ENCODE measurements around the gene TAF5. TPM values are rescaled to one million over a fixed set of nuclear protein-coding genes. Genes with fewer than 3 reads are reported as not detected.

TAF5 gene
- total and polyA plus RNA-seq, 2 experiments from 2014 or later: 1.7 to 4.0 TPM

DNA sequence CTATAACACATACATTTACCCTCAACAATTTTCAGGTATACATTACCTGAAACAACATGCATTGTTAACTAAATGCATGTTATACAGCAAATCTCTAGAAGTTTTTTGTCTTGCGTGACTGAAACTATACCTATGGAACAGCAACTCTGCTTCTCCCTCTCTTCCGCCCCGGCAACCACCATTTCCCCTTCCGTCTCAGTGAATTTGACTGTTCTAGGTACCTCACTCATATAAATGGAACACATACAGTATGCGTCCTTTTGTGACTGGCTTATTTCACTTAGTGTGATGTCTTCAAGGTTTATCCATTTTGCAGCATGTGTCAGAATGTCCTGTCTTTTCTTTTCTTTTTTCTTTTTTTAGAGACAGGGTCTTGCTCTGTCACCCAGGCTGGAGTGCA is 61.9 kb downstream of the TAF5 start:
- Histone ChIP-seq H3F3A (ENCODE audit: insufficient read depth) (no peaks in the 10 kb centered on the region), H4K20me1 (ENCODE audit: insufficient read depth) (no peaks in the 10 kb centered on the region), H3K9me2 (ENCODE audit: insufficient read depth) (no peaks in the 10 kb centered on the region), H3K4me3 (no peak overlapping the region), H3K79me2 (ENCODE audit: insufficient read depth) (no peaks in the 10 kb centered on the region; the same call in none of the 2 replicates), H3K4me1 (ENCODE audit: insufficient read depth) (no peaks in the 10 kb centered on the region), H3K4me2 (ENCODE audit: unreplicated experiment) (no peak overlapping the region), H3K9me3 (ENCODE audit: low read depth) (no peaks in the 10 kb centered on the region), H3K27me3 (replicated peaks; ENCODE audit: insufficient read depth) (no peaks in the 10 kb centered on the region), H3K36me3 (ENCODE audit: low read depth) (peaks cover 68% of the 10 kb centered on the region), H3K9ac (no peak overlapping the region), H2AFZ (no peak overlapping the region), H3K27ac (no peak overlapping the region)
- no peak for TF ChIP-seq EZH2phosphoT487 (IDR thresholded peaks at IDR 0.05; ENCODE audit: insufficient read depth, low read depth)
- TF ChIP-seq EZH2 (IDR thresholded peaks at IDR 0.05; ENCODE audit: insufficient read depth, poor library complexity, severe bottlenecking): no peak
- 91 to 96% methylated on average over 5 of the region's 5 CpGs for WGBS, 2 experiments (ENCODE audit: low coverage in 1 of 2, low lambda C conversion rate in 2 of 2, missing lambda C conversion rate in 2 of 2)
- in situ Hi-C loops (cut with MboI): no loop called here
- no peak for DNase-seq

DNA sequence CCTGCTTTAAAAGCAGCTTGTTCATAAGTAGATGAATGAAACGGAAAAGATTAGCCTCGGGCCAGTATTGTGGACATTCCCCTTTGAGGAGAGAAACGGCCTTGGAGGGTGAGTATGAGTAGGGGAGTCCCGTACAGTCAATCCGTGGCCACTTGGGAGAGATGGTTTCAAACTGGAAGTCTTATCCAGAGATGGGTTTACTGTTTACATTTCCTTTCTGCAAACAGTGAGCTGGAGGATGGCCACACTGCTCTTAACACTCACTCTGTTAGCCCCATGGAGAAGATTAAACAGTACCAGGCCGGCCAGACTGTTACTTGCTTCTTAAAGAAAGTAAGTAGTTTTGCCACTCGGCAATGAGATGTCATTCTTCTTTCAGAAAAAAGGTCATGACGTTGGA is 64.1 kb downstream of the TAF5 start:
- Histone ChIP-seq H3K27me3 (replicated peaks; ENCODE audit: insufficient read depth) (no peaks in the 10 kb centered on the region), H3K4me3 (no peak overlapping the region), H3K36me3 (ENCODE audit: low read depth) (peaks cover 63% of the 10 kb centered on the region), H3K9me2 (ENCODE audit: insufficient read depth) (no peaks in the 10 kb centered on the region), H3K9me3 (ENCODE audit: low read depth) (no peaks in the 10 kb centered on the region), H3K9ac (no peak overlapping the region), H4K20me1 (ENCODE audit: insufficient read depth) (no peaks in the 10 kb centered on the region), H3K27ac (no peak overlapping the region), H3F3A (ENCODE audit: insufficient read depth) (no peaks in the 10 kb centered on the region), H3K79me2 (ENCODE audit: insufficient read depth) (no peaks in the 10 kb centered on the region), H2AFZ (no peak overlapping the region), H3K4me1 (ENCODE audit: insufficient read depth) (no peaks in the 10 kb centered on the region), H3K4me2 (ENCODE audit: unreplicated experiment) (no peak overlapping the region)
- in situ Hi-C loops (cut with MboI): no loop called here
- no peak for DNase-seq
- TF ChIP-seq EZH2phosphoT487 (IDR thresholded peaks at IDR 0.05; ENCODE audit: insufficient read depth, low read depth): no peak
- no peak for TF ChIP-seq EZH2 (IDR thresholded peaks at IDR 0.05; ENCODE audit: insufficient read depth, poor library complexity, severe bottlenecking)
- 75 to 78% methylated on average over 8 of the region's 8 CpGs for WGBS, 2 experiments (ENCODE audit: low coverage in 1 of 2, low lambda C conversion rate in 2 of 2, missing lambda C conversion rate in 2 of 2)

DNA sequence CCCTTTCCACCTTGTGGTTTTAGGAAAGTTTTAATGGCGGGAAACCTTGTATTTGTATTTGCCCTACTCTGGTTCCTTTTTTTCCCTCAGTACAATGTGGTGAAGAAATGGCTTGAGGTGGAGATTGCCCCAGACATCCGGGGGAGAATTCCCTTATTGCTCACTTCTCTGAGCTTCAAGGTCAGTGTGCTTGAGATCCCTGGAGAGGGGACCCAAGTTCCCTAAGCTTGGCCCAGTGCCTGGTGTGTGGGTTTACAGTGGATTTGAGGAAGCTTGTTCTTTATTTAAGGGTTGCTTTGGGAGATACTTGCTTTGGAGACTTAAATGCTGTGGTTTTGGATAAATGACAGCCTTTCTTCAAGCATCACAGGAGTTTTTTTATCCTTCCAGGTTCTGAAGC is 66.1 kb downstream of the TAF5 start:
- Histone ChIP-seq H3K4me2 (ENCODE audit: unreplicated experiment) (no peak overlapping the region), H3K9me2 (ENCODE audit: insufficient read depth) (no peaks in the 10 kb centered on the region), H3K4me3 (no peak overlapping the region), H3K79me2 (ENCODE audit: insufficient read depth) (no peaks in the 10 kb centered on the region), H4K20me1 (ENCODE audit: insufficient read depth) (no peaks in the 10 kb centered on the region), H3K9ac (no peak overlapping the region), H3K9me3 (ENCODE audit: low read depth) (no peaks in the 10 kb centered on the region), H3K27me3 (replicated peaks; ENCODE audit: insufficient read depth) (no peaks in the 10 kb centered on the region), H3K27ac (no peak overlapping the region), H3K4me1 (ENCODE audit: insufficient read depth) (no peaks in the 10 kb centered on the region), H3K36me3 (ENCODE audit: low read depth) (peaks cover 59% of the 10 kb centered on the region), H3F3A (ENCODE audit: insufficient read depth) (no peaks in the 10 kb centered on the region), H2AFZ (no peak overlapping the region)
- DNase-seq: no peak
- TF ChIP-seq EZH2 (IDR thresholded peaks at IDR 0.05; ENCODE audit: insufficient read depth, poor library complexity, severe bottlenecking): no peak
- no peak for TF ChIP-seq EZH2phosphoT487 (IDR thresholded peaks at IDR 0.05; ENCODE audit: insufficient read depth, low read depth)
- in situ Hi-C loops (cut with MboI): no loop called here
- WGBS, 2 experiments (ENCODE audit: low coverage in 1 of 2, low lambda C conversion rate in 2 of 2, missing lambda C conversion rate in 2 of 2): 94 to 98% methylated on average over 2 of the region's 2 CpGs

MicroRNA genes within 50 kb of the gene (microRNA counts, 767-probe panel; counts per million panel counts)
- microRNA hsa-miR-1307-3p: 447 counts per million, percentile 86 among the panel's probes with 10 or more counts

Small RNA genes within 50 kb of the gene (microRNA-seq; reads per million reads assigned to microRNA genes)
- 3,265 reads per million, percentile 87 among the genes with 10 or more reads in this experiment for gene MIR1307 (ENCODE audit: borderline number of aligned reads)

Other genes starting within 250 kb of the TAF5 start
- gene NT5C2, start 174.7 kb upstream of the TAF5 start, total RNA-seq (2014; rRNA removed; shearing (Covaris generic)): 69.0 and 99.7 TPM in 2 replicates
- 52.6 and 58.2 TPM in 2 replicates for gene NT5C2, start 174.7 kb upstream of the TAF5 start, polyA plus RNA-seq (2016; fragmentation: Nextera tagmentation; extraction: Ambion mirVana)
- gene RPEL1, start 122.1 kb upstream of the TAF5 start, total RNA-seq (2014; rRNA removed; shearing (Covaris generic)): not detected in 2 replicates
- gene RPEL1, start 122.1 kb upstream of the TAF5 start, polyA plus RNA-seq (2016; fragmentation: Nextera tagmentation; extraction: Ambion mirVana): 0.09 TPM in 1 of 2 replicates, not detected in the other
- gene INA, start 90.8 kb upstream of the TAF5 start, total RNA-seq (2014; rRNA removed; shearing (Covaris generic)): not detected in 2 replicates
- gene INA, start 90.8 kb upstream of the TAF5 start, polyA plus RNA-seq (2016; fragmentation: Nextera tagmentation; extraction: Ambion mirVana): 0.18 and 0.20 TPM in 2 replicates
- gene PCGF6, start 16.8 kb upstream of the TAF5 start, total RNA-seq (2014; rRNA removed; shearing (Covaris generic)): 9.7 and 23.3 TPM in 2 replicates
- gene PCGF6, start 16.8 kb upstream of the TAF5 start, polyA plus RNA-seq (2016; fragmentation: Nextera tagmentation; extraction: Ambion mirVana): 12.6 and 14.4 TPM in 2 replicates
- gene ATP5MK, start 28.5 kb downstream of the TAF5 start, total RNA-seq (2014; rRNA removed; shearing (Covaris generic)): 197 and 259 TPM in 2 replicates
- 566 and 592 TPM in 2 replicates for gene ATP5MK, start 28.5 kb downstream of the TAF5 start, polyA plus RNA-seq (2016; fragmentation: Nextera tagmentation; extraction: Ambion mirVana)
- 25.2 and 26.6 TPM in 2 replicates for gene PDCD11, start 28.6 kb downstream of the TAF5 start, total RNA-seq (2014; rRNA removed; shearing (Covaris generic))
- gene PDCD11, start 28.6 kb downstream of the TAF5 start, polyA plus RNA-seq (2016; fragmentation: Nextera tagmentation; extraction: Ambion mirVana): 16.0 and 17.5 TPM in 2 replicates
- 62.6 and 74.3 TPM in 2 replicates for gene CALHM2, start 84.4 kb downstream of the TAF5 start, total RNA-seq (2014; rRNA removed; shearing (Covaris generic))
- 78.6 and 80.0 TPM in 2 replicates for gene CALHM2, start 84.4 kb downstream of the TAF5 start, polyA plus RNA-seq (2016; fragmentation: Nextera tagmentation; extraction: Ambion mirVana)
- gene CALHM1, start 90.9 kb downstream of the TAF5 start, total RNA-seq (2014; rRNA removed; shearing (Covaris generic)): not detected in 2 replicates
- gene CALHM1, start 90.9 kb downstream of the TAF5 start, polyA plus RNA-seq (2016; fragmentation: Nextera tagmentation; extraction: Ambion mirVana): 0.08 TPM in 1 of 2 replicates, not detected in the other
- not detected in 2 replicates for gene CALHM3, start 111.3 kb downstream of the TAF5 start, total RNA-seq (2014; rRNA removed; shearing (Covaris generic))
- gene CALHM3, start 111.3 kb downstream of the TAF5 start, polyA plus RNA-seq (2016; fragmentation: Nextera tagmentation; extraction: Ambion mirVana): not detected in 2 replicates
- gene NEURL1, start 125.7 kb downstream of the TAF5 start, total RNA-seq (2014; rRNA removed; shearing (Covaris generic)): 0.63 and 1.1 TPM in 2 replicates
- 1.5 TPM in 2 replicates for gene NEURL1, start 125.7 kb downstream of the TAF5 start, polyA plus RNA-seq (2016; fragmentation: Nextera tagmentation; extraction: Ambion mirVana)

All from GM23248 (cell line).